Thyroid gland (tissue), 4 donors: ENCODE data around the gene MEN1.

ENCODE experiments used
- CTCF ChIP-seq, 6 experiments: fragments of 200-600 bp in 3 of 6; fragments of 450-650 bp in 3 of 6; sonication (generic) in 3 of 6; IDR thresholded peaks; one replicate each; pipeline ENCODE4 v1.5.1; 2016 to 2019; ENCODE audit warnings: antibody characterized with exemption in 6 of 6, mild to moderate bottlenecking in 2 of 6, inconsistent platforms in 1 of 6, moderate library complexity in 1 of 6
- POLR2A ChIP-seq, 2 donors: fragments of 450-650 bp; IDR thresholded peaks; one replicate each; pipeline ENCODE4 v1.6.1; 2017; ENCODE audit warnings: antibody characterized with exemption in 2 of 2, mild to moderate bottlenecking in 2 of 2, moderate library complexity in 1 of 2

GRCh38 chr11:64790205-64791095 lies 19.9 kb downstream of the MEN1 start:
- TF ChIP-seq CTCF (IDR thresholded peaks at IDR 0.05) (no peak), POLR2A (IDR thresholded peaks at IDR 0.05) (no peak)
